Measurements from ENCODE around the gene TMEM63C. TPM values are rescaled to one million over a fixed set of nuclear protein-coding genes. Genes with fewer than 3 reads are reported as not detected.

The TMEM63C gene
- total and polyA plus RNA-seq, 5 donors from 2014 or later: 1.2 TPM; not detected in 4

GRCh38 chr14:77253333-77254190 is 72.0 kb downstream of the TMEM63C start:
- no peaks in the 10 kb centered on the region for H3K27me3 ChIP-seq (ENCODE audit: control insufficient read depth, insufficient read depth, low read length)
- no peaks in the 10 kb centered on the region for H3K9me3 Mint-ChIP-seq
- H3K4me3 Mint-ChIP-seq: no peak overlapping the region
- H3K4me1 Mint-ChIP-seq: no peaks in the 10 kb centered on the region
- no peaks in the 10 kb centered on the region for H3K4me1 ChIP-seq (ENCODE audit: control insufficient read depth, insufficient read depth, low read length, poor library complexity, severe bottlenecking)
- no peaks in the 10 kb centered on the region for H3K36me3 Mint-ChIP-seq
- no peak overlapping the region for H3K4me3 ChIP-seq (ENCODE audit: low read depth, low read length)
- H3K9me3 ChIP-seq (ENCODE audit: control insufficient read depth in 2 of 2, low read length in 2 of 2): no peaks in the 10 kb centered on the region
- H3K27me3 Mint-ChIP-seq: peaks cover 5% of the 10 kb centered on the region
- ATAC-seq (ENCODE audit: low read depth in 2 of 2) (no peak), DNase-seq (no peak)
- H3K27ac Mint-ChIP-seq: no peak overlapping the region
- no peak overlapping the region for H3K27ac ChIP-seq (ENCODE audit: insufficient read depth, low read length, poor library complexity, severe bottlenecking)
- H3K36me3 ChIP-seq (ENCODE audit: control insufficient read depth, insufficient read depth, low read length): no peaks in the 10 kb centered on the region

DNA sequence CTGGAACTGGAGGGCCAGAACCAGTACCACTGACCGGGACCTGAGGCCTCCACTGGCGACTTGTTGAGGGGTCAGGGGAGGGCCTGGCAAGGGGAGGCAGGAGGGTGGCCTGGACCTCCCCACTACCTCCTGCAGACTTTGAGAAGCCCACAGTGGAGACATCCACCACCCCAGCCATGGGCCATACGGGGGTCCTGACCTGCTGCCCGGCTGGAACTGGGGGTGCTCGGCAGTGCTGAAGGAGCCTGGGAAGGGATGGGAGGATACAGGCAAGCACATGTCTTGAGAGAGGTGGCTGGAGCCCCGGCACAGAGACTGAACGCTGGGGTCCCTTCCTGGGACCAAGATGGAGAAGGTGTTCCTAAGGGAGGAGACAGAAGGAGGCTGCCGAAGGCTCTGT is 75.1 kb downstream of the TMEM63C start:
- no peaks in the 10 kb centered on the region for H3K36me3 Mint-ChIP-seq
- H3K4me3 Mint-ChIP-seq: no peak overlapping the region
- H3K4me1 Mint-ChIP-seq: no peaks in the 10 kb centered on the region
- DNase-seq (no peak), ATAC-seq (ENCODE audit: low read depth in 2 of 2) (no peak)
- Histone ChIP-seq H3K36me3 (ENCODE audit: control insufficient read depth, insufficient read depth, low read length) (no peaks in the 10 kb centered on the region), H3K27me3 (ENCODE audit: control insufficient read depth, insufficient read depth, low read length) (no peaks in the 10 kb centered on the region), H3K4me3 (ENCODE audit: low read depth, low read length) (no peak overlapping the region), H3K9me3 (ENCODE audit: control insufficient read depth in 2 of 2, low read length in 2 of 2) (no peaks in the 10 kb centered on the region), H3K27ac (ENCODE audit: insufficient read depth, low read length, poor library complexity, severe bottlenecking) (no peak overlapping the region), H3K4me1 (ENCODE audit: control insufficient read depth, insufficient read depth, low read length, poor library complexity, severe bottlenecking) (no peaks in the 10 kb centered on the region)
- H3K27ac Mint-ChIP-seq: no peak overlapping the region
- H3K9me3 Mint-ChIP-seq: no peaks in the 10 kb centered on the region
- peaks cover 8% of the 10 kb centered on the region for H3K27me3 Mint-ChIP-seq

GRCh38 chr14:77257700-77258099 is 76.1 kb downstream of the TMEM63C start:
- no peaks in the 10 kb centered on the region for H3K36me3 ChIP-seq (ENCODE audit: control insufficient read depth, insufficient read depth, low read length)
- Mint-ChIP-seq H3K27me3 (peaks cover 8% of the 10 kb centered on the region), H3K4me1 (no peaks in the 10 kb centered on the region), H3K36me3 (no peaks in the 10 kb centered on the region), H3K4me3 (no peak overlapping the region), H3K27ac (no peak overlapping the region), H3K9me3 (no peaks in the 10 kb centered on the region)
- no peaks in the 10 kb centered on the region for H3K27me3 ChIP-seq (ENCODE audit: control insufficient read depth, insufficient read depth, low read length)
- H3K4me1 ChIP-seq (ENCODE audit: control insufficient read depth, insufficient read depth, low read length, poor library complexity, severe bottlenecking): no peaks in the 10 kb centered on the region
- no peak overlapping the region for H3K27ac ChIP-seq (ENCODE audit: insufficient read depth, low read length, poor library complexity, severe bottlenecking)
- H3K4me3 ChIP-seq (ENCODE audit: low read depth, low read length): no peak overlapping the region
- H3K9me3 ChIP-seq (ENCODE audit: control insufficient read depth in 2 of 2, low read length in 2 of 2): no peaks in the 10 kb centered on the region
- no peak for ATAC-seq (ENCODE audit: low read depth in 2 of 2)
- no peak for DNase-seq

DNA sequence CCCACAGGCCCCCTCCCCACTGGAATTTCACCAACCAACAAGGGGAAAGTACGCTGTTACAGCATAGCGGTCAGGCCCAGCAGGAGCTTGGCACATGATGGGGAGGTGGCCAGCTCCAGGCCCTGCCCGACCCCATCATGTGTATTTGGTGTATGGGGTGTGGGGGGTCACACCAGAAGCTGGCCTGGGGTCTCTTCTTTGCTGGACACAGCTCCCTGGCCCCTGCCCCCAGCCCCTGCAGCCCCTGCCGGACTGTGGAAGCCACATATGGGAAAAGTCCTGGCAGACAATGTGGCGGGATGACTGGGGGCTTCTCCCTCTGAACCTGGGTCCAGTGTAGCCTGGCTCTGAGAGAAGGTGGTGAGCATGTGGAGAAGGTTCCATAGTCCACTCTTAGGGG is 77.0 kb downstream of the TMEM63C start:
- DNase-seq: no peak

GRCh38 chr14:77259025-77259715 is 77.6 kb downstream of the TMEM63C start:
- Mint-ChIP-seq H3K9me3 (no peaks in the 10 kb centered on the region), H3K27me3 (peaks cover 8% of the 10 kb centered on the region), H3K27ac (no peak overlapping the region), H3K4me1 (no peaks in the 10 kb centered on the region), H3K36me3 (no peaks in the 10 kb centered on the region), H3K4me3 (no peak overlapping the region)
- Histone ChIP-seq H3K4me3 (ENCODE audit: low read depth, low read length) (no peak overlapping the region), H3K36me3 (ENCODE audit: control insufficient read depth, insufficient read depth, low read length) (no peaks in the 10 kb centered on the region), H3K9me3 (ENCODE audit: control insufficient read depth in 2 of 2, low read length in 2 of 2) (no peaks in the 10 kb centered on the region), H3K27ac (ENCODE audit: insufficient read depth, low read length, poor library complexity, severe bottlenecking) (no peak overlapping the region), H3K27me3 (ENCODE audit: control insufficient read depth, insufficient read depth, low read length) (no peaks in the 10 kb centered on the region), H3K4me1 (ENCODE audit: control insufficient read depth, insufficient read depth, low read length, poor library complexity, severe bottlenecking) (no peaks in the 10 kb centered on the region)
- DNase-seq (no peak), ATAC-seq (ENCODE audit: low read depth in 2 of 2) (no peak)

More for the DNA sequence above, 77.0 kb downstream of the TMEM63C start:
- H3K27me3 ChIP-seq (ENCODE audit: control insufficient read depth, insufficient read depth, low read length): no peaks in the 10 kb centered on the region
- Mint-ChIP-seq H3K27ac (no peak overlapping the region), H3K4me3 (no peak overlapping the region), H3K27me3 (peaks cover 8% of the 10 kb centered on the region), H3K36me3 (no peaks in the 10 kb centered on the region), H3K9me3 (no peaks in the 10 kb centered on the region), H3K4me1 (no peaks in the 10 kb centered on the region)
- no peaks in the 10 kb centered on the region for H3K36me3 ChIP-seq (ENCODE audit: control insufficient read depth, insufficient read depth, low read length)
- no peak overlapping the region for H3K27ac ChIP-seq (ENCODE audit: insufficient read depth, low read length, poor library complexity, severe bottlenecking)
- H3K9me3 ChIP-seq (ENCODE audit: control insufficient read depth in 2 of 2, low read length in 2 of 2): no peaks in the 10 kb centered on the region
- ATAC-seq (ENCODE audit: low read depth in 2 of 2): no peak
- no peaks in the 10 kb centered on the region for H3K4me1 ChIP-seq (ENCODE audit: control insufficient read depth, insufficient read depth, low read length, poor library complexity, severe bottlenecking)
- no peak overlapping the region for H3K4me3 ChIP-seq (ENCODE audit: low read depth, low read length)

DNA sequence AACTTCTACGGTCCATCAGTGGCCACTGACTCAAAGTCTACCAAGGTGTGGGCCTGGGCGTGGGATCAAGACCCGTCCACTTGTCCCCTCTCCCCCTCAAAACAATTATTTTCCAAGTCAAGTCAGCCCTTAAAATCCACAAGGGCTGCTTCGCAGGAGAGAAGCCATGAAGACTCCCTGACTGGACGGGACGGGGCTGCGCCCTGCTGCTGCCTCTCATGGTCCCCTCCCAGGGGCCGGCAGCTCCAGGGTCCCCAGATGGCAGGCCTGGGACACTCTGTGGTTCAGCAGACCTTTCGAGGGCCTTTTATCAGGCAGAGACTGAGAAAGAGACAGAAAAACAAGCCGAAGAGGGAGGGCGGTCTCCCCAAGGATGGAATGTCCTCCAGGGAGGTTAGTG is 78.6 kb downstream of the TMEM63C start:
- Mint-ChIP-seq H3K9me3 (no peaks in the 10 kb centered on the region), H3K27me3 (peaks cover 8% of the 10 kb centered on the region), H3K27ac (peak overlapping the region in 1 of 3 donors; percentile 25), H3K4me1 (no peaks in the 10 kb centered on the region), H3K36me3 (no peaks in the 10 kb centered on the region), H3K4me3 (no peak overlapping the region)
- Histone ChIP-seq H3K27ac (ENCODE audit: insufficient read depth, low read length, poor library complexity, severe bottlenecking) (no peak overlapping the region), H3K9me3 (ENCODE audit: control insufficient read depth in 2 of 2, low read length in 2 of 2) (no peaks in the 10 kb centered on the region), H3K4me3 (ENCODE audit: low read depth, low read length) (no peak overlapping the region), H3K36me3 (ENCODE audit: control insufficient read depth, insufficient read depth, low read length) (no peaks in the 10 kb centered on the region), H3K27me3 (ENCODE audit: control insufficient read depth, insufficient read depth, low read length) (no peaks in the 10 kb centered on the region), H3K4me1 (ENCODE audit: control insufficient read depth, insufficient read depth, low read length, poor library complexity, severe bottlenecking) (no peaks in the 10 kb centered on the region)
- ATAC-seq (ENCODE audit: low read depth in 2 of 2) (no peak), DNase-seq (no peak)

GRCh38 chr14:77260631-77261030 is 79.0 kb downstream of the TMEM63C start:
- Histone ChIP-seq H3K9me3 (ENCODE audit: control insufficient read depth in 2 of 2, low read length in 2 of 2) (no peaks in the 10 kb centered on the region), H3K36me3 (ENCODE audit: control insufficient read depth, insufficient read depth, low read length) (no peaks in the 10 kb centered on the region), H3K27me3 (ENCODE audit: control insufficient read depth, insufficient read depth, low read length) (no peaks in the 10 kb centered on the region), H3K4me3 (ENCODE audit: low read depth, low read length) (no peak overlapping the region), H3K4me1 (ENCODE audit: control insufficient read depth, insufficient read depth, low read length, poor library complexity, severe bottlenecking) (no peaks in the 10 kb centered on the region), H3K27ac (ENCODE audit: insufficient read depth, low read length, poor library complexity, severe bottlenecking) (no peak overlapping the region)
- Mint-ChIP-seq H3K9me3 (no peaks in the 10 kb centered on the region), H3K27me3 (peaks cover 8% of the 10 kb centered on the region), H3K27ac (no peak overlapping the region), H3K36me3 (no peaks in the 10 kb centered on the region), H3K4me1 (no peaks in the 10 kb centered on the region), H3K4me3 (no peak overlapping the region)
- ATAC-seq (ENCODE audit: low read depth in 2 of 2) (no peak), DNase-seq (no peak)
